ENCODE results near the gene YARS1.

The YARS1 gene

GRCh38 chr1:32863218-32863880 lies 46.2 kb upstream of the YARS1 start:
- no peak for TF ChIP-seq CTCF (IDR thresholded peaks at IDR 0.05)
- Histone ChIP-seq H3K79me2 (no peaks in the 10 kb centered on the region), H3K4me3 (ENCODE audit: low read depth, low read length) (no peak overlapping the region), H3K4me1 (peaks cover 5% of the 10 kb centered on the region), H3K9me3 (ENCODE audit: control insufficient read depth, low read length) (no peaks in the 10 kb centered on the region), H2AFZ (no peak overlapping the region), H3K36me3 (ENCODE audit: control insufficient read depth, insufficient read depth, low read length) (no peaks in the 10 kb centered on the region), H3K27ac (no peak overlapping the region), H3K4me2 (ENCODE audit: low read length) (no peak overlapping the region), H3K9ac (no peak overlapping the region), H3K27me3 (ENCODE audit: control insufficient read depth, insufficient read depth, low read length) (no peaks in the 10 kb centered on the region)

DNA sequence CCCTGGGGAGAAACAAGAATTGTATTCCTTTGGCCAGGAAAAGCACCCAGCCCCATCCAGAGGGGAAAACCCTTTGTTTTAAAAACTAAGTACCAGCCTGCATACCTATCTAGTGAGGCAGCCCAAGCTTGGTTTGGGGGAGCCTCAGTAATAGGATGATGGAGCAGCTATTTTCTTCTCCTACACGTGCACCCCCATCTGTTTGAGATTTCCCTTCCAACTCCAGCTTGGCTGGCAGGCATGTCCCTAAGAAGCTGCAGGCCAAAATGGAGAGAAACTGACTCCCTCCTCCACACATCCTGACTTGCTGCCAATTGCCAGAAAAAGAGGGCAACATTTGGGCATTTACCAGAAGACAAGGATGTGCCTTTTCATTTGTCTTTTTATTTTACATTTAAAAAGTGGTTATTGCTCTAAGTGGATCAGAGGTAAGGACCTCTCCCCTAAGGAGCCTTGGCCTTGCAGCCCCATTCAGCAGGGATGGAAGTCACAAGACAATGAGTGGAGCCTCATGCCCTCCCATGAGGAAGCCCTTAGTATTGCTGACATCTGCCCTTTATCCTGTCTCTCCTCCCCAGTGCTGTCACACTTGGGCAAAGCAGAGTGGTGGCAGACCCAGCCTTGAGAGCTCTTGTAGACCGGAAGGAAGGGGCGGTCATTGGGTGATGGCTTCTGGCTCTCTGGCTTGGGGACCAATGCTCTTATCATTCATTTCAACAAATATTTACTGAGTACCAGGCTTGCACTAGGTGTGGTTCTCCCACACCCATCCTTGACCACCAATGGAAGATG lies 44.9 kb upstream of the YARS1 start:
- Histone ChIP-seq H3K9me3 (ENCODE audit: control insufficient read depth, low read length) (no peaks in the 10 kb centered on the region), H3K27me3 (ENCODE audit: control insufficient read depth, insufficient read depth, low read length) (no peaks in the 10 kb centered on the region), H2AFZ (no peak overlapping the region), H3K27ac (no peak overlapping the region), H3K4me3 (ENCODE audit: low read depth, low read length) (no peak overlapping the region), H3K36me3 (ENCODE audit: control insufficient read depth, insufficient read depth, low read length) (no peaks in the 10 kb centered on the region), H3K4me2 (ENCODE audit: low read length) (no peak overlapping the region), H3K9ac (no peak overlapping the region), H3K79me2 (no peaks in the 10 kb centered on the region), H3K4me1 (peaks cover 5% of the 10 kb centered on the region)
- no peak for TF ChIP-seq CTCF (IDR thresholded peaks at IDR 0.05)

GRCh38 chr1:32860566-32860965 lies 43.4 kb upstream of the YARS1 start:
- Histone ChIP-seq H3K4me1 (peaks cover 5% of the 10 kb centered on the region), H3K27me3 (ENCODE audit: control insufficient read depth, insufficient read depth, low read length) (no peaks in the 10 kb centered on the region), H3K4me2 (ENCODE audit: low read length) (no peak overlapping the region), H3K36me3 (ENCODE audit: control insufficient read depth, insufficient read depth, low read length) (no peaks in the 10 kb centered on the region), H3K79me2 (no peaks in the 10 kb centered on the region), H3K27ac (no peak overlapping the region), H3K9me3 (ENCODE audit: control insufficient read depth, low read length) (no peaks in the 10 kb centered on the region), H3K4me3 (ENCODE audit: low read depth, low read length) (no peak overlapping the region), H2AFZ (no peak overlapping the region), H3K9ac (no peak overlapping the region)
- TF ChIP-seq CTCF (IDR thresholded peaks at IDR 0.05) = no peak

- no peaks in the 10 kb centered on the region for H3K36me3 ChIP-seq (ENCODE audit: control insufficient read depth, insufficient read depth, low read length)
- H3K9ac ChIP-seq = no peak overlapping the region
- no peak for TF ChIP-seq CTCF (IDR thresholded peaks at IDR 0.05)
- peaks cover 5% of the 10 kb centered on the region for H3K4me1 ChIP-seq
- no peak overlapping the region for H3K4me2 ChIP-seq (ENCODE audit: low read length)
- no peaks in the 10 kb centered on the region for H3K27me3 ChIP-seq (ENCODE audit: control insufficient read depth, insufficient read depth, low read length)
- H3K4me3 ChIP-seq (ENCODE audit: low read depth, low read length) = no peak overlapping the region
- H2AFZ ChIP-seq = no peak overlapping the region
- no peaks in the 10 kb centered on the region for H3K9me3 ChIP-seq (ENCODE audit: control insufficient read depth, low read length)
- no peak overlapping the region for H3K27ac ChIP-seq
- H3K79me2 ChIP-seq = no peaks in the 10 kb centered on the region
Observed at GRCh38 chr1:32859915-32860314, 42.8 kb upstream of the YARS1 start.

Data from parathyroid adenoma (tissue), 2 donors.